GM19099 (cell line): Measurements from ENCODE around the gene VSX2.

Experiments used
- POLR2A ChIP-seq: IDR thresholded peaks from 3 replicates; pipeline ENCODE4 v1.6.1; 2011; ENCODE audit warnings: low read depth; ENCODE audit not compliant: insufficient read length; ENCODE audit errors: extremely low read depth

Gene VSX2

DNA sequence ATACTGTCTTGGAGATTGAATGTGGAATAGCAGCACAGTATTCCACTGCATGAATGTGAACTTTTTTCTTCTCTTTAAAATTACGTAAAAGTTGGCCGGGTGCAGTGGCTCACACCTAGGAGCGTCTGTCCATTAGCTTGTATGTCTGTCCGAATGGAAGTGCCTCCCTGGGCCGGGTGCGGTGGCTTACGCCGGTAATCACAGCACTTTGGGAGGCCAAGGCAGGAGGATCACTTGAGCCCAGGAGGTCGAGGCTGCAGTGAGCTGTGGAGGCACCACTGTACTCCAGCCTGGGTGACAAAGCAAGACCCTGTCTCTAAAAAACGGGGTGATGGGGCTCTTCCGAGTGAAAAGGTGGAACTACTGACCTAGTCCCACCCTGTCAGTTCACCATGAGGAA lies 22.6 kb upstream of the VSX2 start:
- TF ChIP-seq POLR2A = no peak

DNA sequence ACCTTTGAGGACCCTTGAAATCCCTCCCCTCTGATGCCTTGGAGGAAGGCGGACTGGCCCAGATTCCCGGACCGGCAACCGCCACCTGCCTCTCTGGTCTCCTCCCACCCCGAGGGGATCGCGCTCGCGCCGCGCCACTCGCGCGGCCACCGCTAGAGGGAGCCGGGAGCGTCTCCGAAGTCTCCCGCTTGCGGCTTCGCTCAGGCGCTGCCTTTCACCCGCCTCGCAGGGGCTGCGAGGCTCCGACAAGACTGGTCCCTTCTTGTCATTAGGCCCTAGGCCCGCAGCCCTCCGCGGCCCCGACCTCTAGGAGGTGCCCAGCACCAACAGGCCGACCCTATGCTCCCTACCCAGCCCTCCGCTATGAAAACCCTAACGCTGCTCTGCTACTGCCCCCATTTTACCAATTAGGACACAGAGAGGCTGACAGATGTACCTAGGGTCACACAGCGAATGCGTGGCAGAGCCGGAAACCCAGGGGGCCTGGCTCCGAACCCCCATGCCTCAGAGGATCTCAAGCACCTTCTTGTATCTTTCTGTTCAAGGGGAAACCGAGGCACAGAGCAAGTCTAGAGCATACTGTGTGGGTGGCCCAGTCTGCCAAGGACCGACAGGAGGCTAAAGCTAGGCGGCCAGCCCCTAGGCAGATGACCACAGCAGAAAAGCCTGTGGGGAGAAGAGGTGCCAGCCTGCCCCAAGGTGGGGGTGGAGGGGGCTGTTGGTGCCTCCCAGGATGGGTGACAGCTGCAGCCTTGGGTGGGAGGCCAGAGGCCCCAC lies 21.4 kb upstream of the VSX2 start:
- no peak for TF ChIP-seq POLR2A

DNA sequence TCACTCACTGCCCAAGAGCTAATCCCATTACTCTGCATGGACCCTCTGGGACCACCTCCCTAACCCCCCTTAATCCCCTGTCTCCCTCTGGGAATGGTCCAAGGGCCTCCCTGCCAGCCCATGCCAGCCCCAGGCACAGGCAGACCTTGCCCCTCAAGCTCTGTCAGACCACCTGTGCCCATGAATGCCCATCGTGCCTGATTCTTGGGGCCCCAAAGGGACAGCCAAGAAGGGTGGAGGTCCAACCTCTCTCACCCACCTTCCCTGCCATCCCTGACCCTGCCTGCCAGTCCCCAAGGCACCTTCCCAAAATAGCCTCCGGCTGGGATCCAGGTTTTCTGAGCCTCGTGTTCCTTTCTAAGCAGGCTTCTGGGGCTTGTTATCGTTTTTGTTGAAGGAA lies 20.8 kb upstream of the VSX2 start:
- no peak for TF ChIP-seq POLR2A

DNA sequence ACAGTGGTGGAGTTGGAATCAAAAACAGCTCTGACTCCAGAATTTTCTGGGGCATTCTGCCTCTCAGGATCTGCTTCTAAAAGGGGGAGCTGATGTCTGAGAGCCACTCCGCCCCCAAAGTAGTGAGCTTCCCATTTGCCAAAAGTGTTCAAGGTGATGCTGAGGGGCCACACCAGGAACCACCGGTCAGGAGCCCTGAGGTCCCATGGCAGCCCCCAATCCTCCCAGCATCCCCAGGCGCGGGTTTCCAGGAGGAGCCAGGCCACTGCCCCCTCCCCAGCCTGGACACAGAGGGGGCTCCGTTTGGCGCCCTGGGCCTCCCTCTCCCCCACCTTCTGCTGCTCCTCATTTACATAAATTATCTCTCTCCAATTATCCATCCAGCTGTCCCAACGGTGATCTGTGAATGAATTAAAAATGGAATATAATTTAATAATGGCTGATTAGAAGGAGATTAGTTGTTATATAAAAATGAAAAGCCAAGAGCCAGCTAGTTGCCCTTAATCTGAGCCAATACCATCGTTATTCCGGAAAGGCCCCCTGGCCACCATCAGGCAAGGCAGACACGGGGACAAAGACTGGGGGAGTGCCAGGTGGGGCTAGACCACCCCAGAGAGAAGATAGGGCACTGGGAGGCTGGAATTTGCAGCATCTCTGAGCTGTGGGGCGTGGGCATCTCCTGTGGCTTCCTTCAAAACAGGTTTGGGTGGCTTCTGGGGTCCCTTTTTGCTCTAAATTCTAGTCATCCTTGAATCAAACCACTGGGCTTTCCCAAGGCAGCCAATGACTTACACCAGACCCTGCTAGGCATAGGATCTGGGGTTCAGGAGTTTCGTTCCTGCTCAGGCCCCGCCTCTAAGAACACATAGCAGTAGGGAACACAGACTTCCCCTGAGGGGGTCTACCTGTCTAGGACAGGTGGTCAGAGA lies 19.7 kb upstream of the VSX2 start:
- no peak for TF ChIP-seq POLR2A

DNA sequence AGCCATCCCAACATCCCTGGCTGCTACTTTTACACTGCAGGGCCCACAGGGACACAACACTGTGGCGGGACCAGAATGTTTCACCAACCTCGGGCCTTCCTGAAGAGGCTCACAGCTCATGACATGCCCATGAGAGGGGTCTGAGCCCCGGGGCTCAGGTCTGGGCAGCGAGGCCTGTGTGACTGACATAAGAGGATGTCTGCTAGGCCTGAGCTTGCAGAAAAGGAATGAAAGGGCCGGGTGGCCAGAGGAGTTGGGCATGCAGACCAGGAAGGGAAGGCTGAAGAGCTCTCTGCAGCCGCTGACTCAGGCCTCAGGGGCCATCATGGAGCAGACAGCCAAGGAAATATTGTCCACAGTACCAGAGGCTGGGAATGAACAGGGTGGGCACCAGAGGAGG lies 18.3 kb upstream of the VSX2 start:
- TF ChIP-seq POLR2A = no peak

DNA sequence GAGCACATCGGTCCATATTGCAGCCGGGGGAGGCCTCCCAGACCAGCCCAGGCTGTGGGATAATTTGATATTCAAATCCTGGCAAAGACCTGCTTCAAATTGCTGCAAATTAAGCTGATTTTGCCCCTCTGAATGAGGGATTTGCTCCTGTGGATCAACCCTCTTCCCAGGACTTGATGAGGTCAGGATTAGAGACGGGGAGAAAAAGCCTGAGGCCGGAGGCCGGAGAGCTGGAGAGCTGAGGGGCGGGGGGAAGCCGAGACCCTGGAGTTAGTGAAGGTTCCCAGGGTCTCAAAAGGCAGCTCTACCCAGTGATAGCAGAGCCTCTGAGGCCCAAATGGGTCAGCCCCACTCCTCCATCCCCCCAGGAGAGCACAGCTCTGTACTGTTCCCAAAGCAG lies 17.5 kb upstream of the VSX2 start:
- no peak for TF ChIP-seq POLR2A

DNA sequence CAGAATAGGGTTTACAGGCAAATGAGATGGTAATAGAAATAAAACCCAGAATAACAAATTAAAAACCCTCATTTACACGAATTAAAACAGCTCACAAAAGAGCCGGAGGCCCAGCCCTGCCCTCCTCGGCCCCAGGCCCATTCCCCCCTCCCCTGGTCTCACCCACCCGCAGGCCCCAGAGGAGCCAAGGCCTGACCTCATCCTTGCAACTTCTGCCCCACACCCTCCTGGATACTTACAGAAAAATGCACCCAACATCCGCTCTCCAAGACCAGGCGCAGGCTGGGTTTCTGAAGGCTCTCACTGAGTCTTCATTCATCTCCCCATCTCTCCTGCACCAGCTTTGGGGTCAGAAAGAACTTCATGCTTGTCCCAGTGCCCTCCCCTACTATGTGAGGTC lies 16.2 kb upstream of the VSX2 start:
- TF ChIP-seq POLR2A = no peak

DNA sequence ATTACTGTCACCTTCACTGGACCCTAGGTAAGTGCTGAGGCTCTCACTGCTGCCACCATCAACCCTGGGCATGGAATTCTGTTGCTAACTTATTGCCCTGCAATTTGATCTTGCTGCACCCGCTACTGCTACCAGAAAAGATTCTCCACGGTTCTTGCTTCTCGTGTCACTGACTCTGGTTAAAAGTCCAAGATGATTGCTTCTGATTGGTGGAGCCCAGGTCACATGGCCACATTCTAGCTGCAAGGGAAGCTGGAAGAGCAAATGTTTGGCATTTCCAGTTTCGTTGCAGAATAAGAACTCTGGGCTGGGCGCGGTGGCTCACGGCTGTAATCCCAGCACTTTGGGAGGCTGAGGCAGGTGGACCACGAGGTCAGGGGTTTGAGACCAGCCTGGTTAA lies 7.5 kb upstream of the VSX2 start:
- no peak for TF ChIP-seq POLR2A

DNA sequence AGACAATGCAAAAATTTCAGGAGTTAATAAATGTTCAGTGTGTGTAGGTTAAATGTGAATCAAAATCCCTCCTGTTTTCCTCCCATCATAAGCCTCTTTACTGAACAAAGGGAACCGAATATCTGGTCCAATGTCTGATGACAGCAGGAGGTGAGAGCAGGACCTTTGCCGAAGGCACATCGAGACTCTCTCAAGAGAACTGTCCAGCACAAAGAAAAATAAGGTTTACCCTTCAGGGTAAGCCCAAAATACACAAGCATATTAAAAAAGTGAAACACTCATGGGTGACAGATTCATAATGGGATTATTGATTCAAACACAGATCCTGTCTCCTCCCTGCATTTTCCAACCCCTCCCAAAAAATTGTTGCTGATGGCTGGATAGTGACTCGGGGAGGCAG lies 4.2 kb upstream of the VSX2 start:
- no peak for TF ChIP-seq POLR2A

DNA sequence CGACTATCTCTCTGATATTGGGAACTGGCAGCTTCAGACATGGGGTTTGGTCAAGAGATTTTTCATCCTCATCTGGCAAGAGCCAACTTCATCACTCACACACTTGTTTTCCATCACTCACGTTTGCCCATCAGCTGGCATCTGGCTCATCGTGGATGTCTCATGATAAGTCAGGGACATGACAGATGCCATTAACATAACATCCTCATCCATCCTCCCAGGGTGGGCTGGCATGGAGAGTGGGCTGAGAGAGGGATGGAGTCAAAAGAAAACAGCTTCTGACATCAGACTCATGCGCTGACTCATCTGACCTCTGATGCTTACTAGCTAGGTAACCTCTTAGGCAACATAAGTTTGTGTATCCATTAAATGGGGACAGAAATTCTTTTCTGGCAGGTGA lies 1.8 kb upstream of the VSX2 start:
- no peak for TF ChIP-seq POLR2A

DNA sequence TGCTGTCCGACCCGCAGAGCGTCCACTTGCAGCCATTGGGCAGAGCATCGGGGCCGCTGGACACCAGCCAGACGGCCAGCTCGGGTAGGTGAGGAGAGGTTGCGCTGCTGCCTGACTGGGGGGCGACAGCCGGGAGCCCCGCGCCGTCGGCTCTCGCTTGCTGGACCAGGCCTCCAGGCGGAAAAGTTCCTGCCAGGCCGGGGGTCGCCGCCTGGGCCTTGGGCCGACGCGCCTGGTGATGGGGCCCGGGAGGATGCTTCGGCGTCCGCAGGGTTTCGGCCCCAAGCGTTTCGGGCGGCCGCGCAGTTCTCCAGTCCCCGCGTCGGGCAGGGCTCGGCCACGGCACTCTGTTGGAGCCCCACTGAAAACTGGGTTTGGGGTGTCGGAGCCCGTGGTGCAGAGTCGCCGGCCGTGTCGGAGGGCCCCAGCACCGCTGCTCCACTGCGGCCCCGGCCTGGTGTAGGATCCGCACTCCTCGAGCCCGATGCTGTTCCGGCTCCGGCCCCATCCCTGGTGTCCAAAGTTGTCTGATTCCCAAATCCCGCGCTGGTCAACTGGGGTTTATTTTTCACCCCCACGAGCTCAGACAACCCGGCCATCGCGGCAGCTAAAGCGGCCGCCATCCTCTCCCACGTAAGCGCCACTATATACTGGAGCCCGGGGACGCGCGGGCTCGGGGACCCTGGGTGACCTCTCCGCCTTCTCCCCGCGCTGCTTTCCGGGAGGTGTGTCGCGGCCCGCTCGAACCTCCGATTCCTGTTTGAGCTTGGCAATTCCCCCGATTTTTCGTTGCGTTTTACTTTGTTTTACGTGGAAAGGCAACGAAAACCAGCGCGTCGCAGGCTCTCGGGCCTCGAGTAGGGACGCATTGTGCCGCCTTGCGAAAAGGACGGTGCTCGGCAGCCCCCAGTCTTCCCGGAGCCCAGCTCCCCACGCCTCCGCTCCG lies 872 bp downstream of the VSX2 start:
- TF ChIP-seq POLR2A = no peak

DNA sequence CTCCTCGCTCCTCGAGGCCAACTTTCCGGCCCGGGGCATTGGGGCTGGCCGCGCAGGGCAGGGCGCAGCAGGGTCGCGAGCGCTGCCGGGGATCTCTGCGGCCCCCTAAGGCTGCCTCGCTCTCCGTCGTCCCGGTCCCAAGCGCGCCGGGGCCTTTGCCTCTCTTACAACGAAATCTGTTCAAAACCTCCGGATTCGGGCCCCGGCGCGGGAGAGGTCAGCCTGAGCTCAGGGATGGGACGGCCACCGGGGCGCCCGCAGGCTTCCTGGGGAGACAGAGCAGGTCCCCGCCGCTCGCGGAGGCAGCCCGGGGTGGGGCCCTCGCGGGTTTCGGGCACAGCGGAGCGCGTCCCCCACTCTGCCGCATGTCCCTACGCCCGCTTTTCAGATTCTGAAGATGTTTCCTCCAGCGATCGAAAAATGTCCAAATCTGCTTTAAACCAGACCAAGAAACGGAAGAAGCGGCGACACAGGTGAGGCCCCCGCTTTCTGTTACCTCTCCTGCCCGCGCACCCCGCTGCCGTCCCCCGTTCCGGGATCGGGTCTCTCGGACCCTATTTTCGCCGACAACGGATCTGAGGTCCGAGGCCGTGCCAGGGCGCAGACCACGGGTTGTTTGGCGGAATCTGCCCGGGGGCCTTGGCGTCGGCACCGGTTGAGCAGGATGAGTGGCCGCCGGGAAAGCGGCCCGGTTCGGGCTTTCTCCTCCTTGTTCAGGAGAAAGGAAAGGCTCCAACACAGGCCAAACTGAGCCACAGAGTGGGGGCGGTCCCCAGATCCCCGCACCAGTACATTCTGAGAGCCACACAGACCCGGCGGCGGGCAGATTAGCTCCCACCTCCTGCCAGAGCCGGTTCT lies 1.8 kb downstream of the VSX2 start:
- no peak for TF ChIP-seq POLR2A

DNA sequence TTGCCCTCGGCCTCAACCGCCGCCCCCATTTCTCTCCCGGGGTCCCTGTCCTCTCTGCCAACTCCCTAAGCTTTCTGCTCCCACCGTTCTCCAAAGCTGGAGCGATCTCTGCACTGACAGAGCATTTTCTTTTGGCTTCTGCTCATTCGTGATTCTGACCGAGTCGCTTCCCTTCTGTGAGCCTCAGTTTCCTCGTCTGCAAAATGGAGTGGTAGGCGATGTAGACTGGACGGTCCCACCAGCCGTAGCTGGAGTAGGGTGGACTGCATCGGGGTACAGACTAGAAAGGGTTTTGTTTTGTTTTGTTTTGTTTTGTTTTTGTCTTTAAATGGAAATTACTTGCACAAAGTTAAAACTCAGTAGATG lies 2.4 kb downstream of the VSX2 start:
- no peak for TF ChIP-seq POLR2A
